LNCAP (cell line): ENCODE data around the gene ZNF319.

ENCODE experiments used
- CTCF ChIP-seq: fragments of 450-650 bp; IDR thresholded peaks from 2 replicates; pipeline ENCODE4 v1.5.1; 2017; ENCODE audit warnings: mild to moderate bottlenecking

ZNF319 gene

GRCh38 chr16:57969451-57970123 lies 30.9 kb downstream of the ZNF319 start:
- no peak for TF ChIP-seq CTCF

GRCh38 chr16:57967916-57968315 lies 32.6 kb downstream of the ZNF319 start:
- TF ChIP-seq CTCF: no peak

- no peak for TF ChIP-seq CTCF
Observed at GRCh38 chr16:57966986-57967385, 33.5 kb downstream of the ZNF319 start.

- no peak for TF ChIP-seq CTCF
Observed at GRCh38 chr16:57966204-57966771, 34.2 kb downstream of the ZNF319 start.

GRCh38 chr16:57964157-57964700 lies 36.2 kb downstream of the ZNF319 start:
- no peak for TF ChIP-seq CTCF

- TF ChIP-seq CTCF: no peak
Observed at GRCh38 chr16:57962756-57963155, 37.7 kb downstream of the ZNF319 start.

- TF ChIP-seq CTCF: no peak
Observed at GRCh38 chr16:57962046-57962445, 38.4 kb downstream of the ZNF319 start.
